NT2/D1 (cell line): ENCODE measurements around the gene EPN2.
A peak's percentile ranks its signal among the peaks of the same experiment; 100 is the strongest.
"Not testable (repeated sequence)": the region's sequence is repeated elsewhere in the genome, so short reads cannot be mapped to it uniquely, and the experiment has no call there.

Source experiments
- DNase-seq: peaks from one replicate; pipeline ENCODE4 v3.0.0-alpha.2; 2011; ENCODE audit warnings: low read depth, low spot score
- H3K27me3 ChIP-seq: 2 replicates; pipeline ENCODE4 v1.6.0; 2011; ENCODE audit warnings: mild to moderate bottlenecking; ENCODE audit not compliant: insufficient read length, insufficient read depth
- H3K36me3 ChIP-seq: 2 replicates; pipeline ENCODE4 v1.6.1; 2011; ENCODE audit warnings: mild to moderate bottlenecking, low read length, mixed read lengths; ENCODE audit not compliant: insufficient read depth, insufficient read length
- H3K4me1 ChIP-seq: 2 replicates; pipeline ENCODE4 v1.5.1; 2011; ENCODE audit not compliant: insufficient read depth, insufficient read length
- H3K4me3 ChIP-seq: 2 replicates; pipeline ENCODE4 v1.5.1; 2011; ENCODE audit warnings: low read depth; ENCODE audit not compliant: insufficient read length
- H3K9ac ChIP-seq: 2 replicates; pipeline ENCODE4 v1.6.0; 2011; ENCODE audit warnings: low read depth; ENCODE audit not compliant: insufficient read length
- H3K9me3 ChIP-seq: 2 replicates; pipeline ENCODE4 v1.5.1; 2011; ENCODE audit warnings: mild to moderate bottlenecking, low read length; ENCODE audit not compliant: insufficient read depth
- SUZ12 ChIP-seq: IDR thresholded peaks from 2 replicates; pipeline ENCODE4 v1.6.1; 2011; ENCODE audit not compliant: insufficient read length, insufficient read depth; ENCODE audit errors: extremely low read depth
- YY1 ChIP-seq: IDR thresholded peaks from 2 replicates; pipeline ENCODE4 v1.6.1; 2011; ENCODE audit not compliant: insufficient read length, insufficient read depth
- ZNF274 ChIP-seq: IDR thresholded peaks from 2 replicates; pipeline ENCODE4 v1.6.1; 2011; ENCODE audit warnings: mild to moderate bottlenecking, low read depth, low read length

EPN2 gene

GRCh38 chr17:19219384-19219783 lies 17.8 kb upstream of the EPN2 start:
- DNase-seq, H3K27me3 ChIP-seq, H3K9ac ChIP-seq, H3K9me3 ChIP-seq, H3K4me1 ChIP-seq, H3K36me3 ChIP-seq, H3K4me3 ChIP-seq: not testable (repeated sequence)

GRCh38 chr17:19220195-19220594 lies 17.0 kb upstream of the EPN2 start:
- not testable (repeated sequence) for H3K4me1 ChIP-seq, H3K9ac ChIP-seq, DNase-seq, H3K9me3 ChIP-seq, H3K4me3 ChIP-seq, H3K27me3 ChIP-seq, H3K36me3 ChIP-seq

- H3K4me3 ChIP-seq, H3K9ac ChIP-seq, H3K36me3 ChIP-seq, H3K27me3 ChIP-seq, DNase-seq, H3K9me3 ChIP-seq, H3K4me1 ChIP-seq: not testable (repeated sequence)
Observed at GRCh38 chr17:19226610-19227588, 10.3 kb upstream of the EPN2 start.

- H3K4me3 ChIP-seq, H3K4me1 ChIP-seq, H3K27me3 ChIP-seq, DNase-seq, H3K9ac ChIP-seq, H3K36me3 ChIP-seq, H3K9me3 ChIP-seq: not testable (repeated sequence)
Observed at GRCh38 chr17:19234676-19235075, 2.5 kb upstream of the EPN2 start.

DNA sequence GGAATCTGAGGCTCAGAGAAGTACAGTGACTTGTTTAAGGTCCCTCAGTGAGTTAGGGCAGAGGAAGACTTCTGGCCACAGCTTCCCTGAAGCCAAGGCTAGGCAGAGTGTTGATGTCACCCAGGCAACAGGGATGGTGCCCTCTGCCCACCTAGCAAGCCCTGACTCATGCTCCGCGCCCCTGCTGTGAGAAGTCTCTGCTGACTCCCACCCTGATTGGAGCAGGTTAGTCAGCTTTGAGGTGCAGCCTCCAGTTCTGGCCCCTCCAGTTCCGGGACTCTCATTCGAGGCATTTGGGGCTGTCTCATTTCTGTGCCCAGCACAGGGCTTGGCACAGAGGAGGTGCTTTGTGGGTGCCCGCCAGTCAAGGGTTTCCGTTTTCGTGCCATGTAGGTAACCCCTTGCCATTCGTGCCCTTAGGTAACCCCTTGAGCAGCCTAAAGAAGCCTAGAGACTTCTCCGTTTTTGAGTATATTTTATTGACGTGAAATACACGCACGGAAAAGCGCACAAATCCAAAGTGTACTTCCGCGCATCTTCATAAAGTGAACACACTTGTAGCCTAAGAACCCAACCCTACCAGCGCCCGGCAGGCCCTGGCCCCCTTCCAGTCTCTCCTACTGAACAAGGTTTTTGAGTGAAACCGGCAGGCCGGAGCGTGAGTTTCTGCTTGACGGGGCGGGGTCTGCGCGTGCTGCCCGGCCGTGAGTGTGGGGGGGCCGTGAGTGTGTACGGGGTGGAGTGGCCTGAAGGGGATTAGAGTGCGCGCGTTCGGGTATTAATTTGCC lies 621 bp upstream of the EPN2 start:
- not testable (repeated sequence) for DNase-seq, H3K4me1 ChIP-seq, H3K4me3 ChIP-seq, H3K9ac ChIP-seq, H3K9me3 ChIP-seq, H3K36me3 ChIP-seq, H3K27me3 ChIP-seq

DNA sequence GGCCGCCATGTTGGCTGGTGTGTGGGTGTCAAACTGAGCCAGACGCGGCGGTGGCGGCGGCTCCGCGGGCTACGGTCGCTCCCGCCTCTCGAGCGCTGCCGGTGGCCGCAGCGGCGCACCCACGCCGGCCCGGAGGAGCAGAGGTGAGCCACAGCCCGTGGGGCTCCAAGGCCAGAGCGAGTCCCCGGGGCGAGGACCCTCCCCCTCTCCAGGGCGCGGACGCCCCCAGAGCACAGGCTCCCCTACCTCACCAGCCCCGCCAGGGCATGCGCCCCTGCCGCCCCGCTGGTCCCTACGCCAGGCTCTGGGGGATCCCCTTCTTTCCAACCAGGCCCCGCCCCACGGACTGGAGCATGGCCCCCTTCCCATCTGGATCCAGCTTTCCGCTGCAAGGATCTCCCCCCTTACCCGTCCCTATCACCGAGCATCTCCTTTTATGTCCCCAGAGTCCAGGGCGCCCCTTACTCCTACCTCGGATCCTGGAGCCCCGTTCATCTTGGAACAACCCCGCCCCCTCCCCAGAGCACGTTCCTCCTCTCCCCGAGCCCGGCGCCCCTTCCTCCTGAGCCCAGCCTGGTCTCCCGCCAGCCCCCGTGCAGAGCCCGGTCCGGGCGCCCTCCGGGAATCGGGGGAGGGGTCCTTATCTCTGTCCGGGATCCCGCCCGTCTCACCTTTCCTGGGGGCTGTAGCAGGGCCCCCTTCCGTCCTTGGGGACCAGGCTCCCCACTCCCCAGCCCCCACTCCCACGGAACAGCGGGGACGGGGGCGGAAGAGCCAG lies 412 bp downstream of the EPN2 start:
- DNase-seq = no peak
- H3K9ac ChIP-seq = peak overlapping the region; percentile 89
- TF ChIP-seq YY1 (no peak), ZNF274 (no peak), SUZ12 (no peak)
- H3K27me3 ChIP-seq = no peaks in the 10 kb centered on the region
- peak overlapping the region; percentile 84 for H3K4me3 ChIP-seq
- H3K9me3 ChIP-seq = no peaks in the 10 kb centered on the region
- peaks cover 2% of the 10 kb centered on the region for H3K4me1 ChIP-seq
- H3K36me3 ChIP-seq = peaks cover 8% of the 10 kb centered on the region

GRCh38 chr17:19238167-19238505 lies 970 bp downstream of the EPN2 start:
- no peak for TF ChIP-seq SUZ12
- no peak for TF ChIP-seq YY1
- no peak for TF ChIP-seq ZNF274
- Histone ChIP-seq H3K4me1 (peaks cover 2% of the 10 kb centered on the region), H3K9ac (peak overlapping the region; percentile 89), H3K27me3 (no peaks in the 10 kb centered on the region), H3K4me3 (peak overlapping the region; percentile 84), H3K36me3 (peaks cover 8% of the 10 kb centered on the region), H3K9me3 (no peaks in the 10 kb centered on the region)
- DNase-seq = no peak
